Large intestine (tissue), 3 donors: ENCODE data around the gene CACNA1C. TPM values are rescaled to one million over a fixed set of nuclear protein-coding genes. Genes with fewer than 3 reads are reported as not detected.

ENCODE experiments used
- DNase-seq, 2 donors: peaks; one replicate each; pipeline versions ENCODE4 v3.0.0 to v3.0.0-alpha.2; 2013
- H3K27ac ChIP-seq: one replicate; pipeline ENCODE4 v1.5.1; 2013; ENCODE audit warnings: low read length
- H3K27me3 ChIP-seq: 2 replicates; pipeline ENCODE4 v1.6.1; 2013; ENCODE audit warnings: low read length; ENCODE audit not compliant: control insufficient read depth, insufficient read depth
- H3K36me3 ChIP-seq: 2 replicates; pipeline ENCODE4 v1.6.1; 2013; ENCODE audit warnings: low read length; ENCODE audit not compliant: control insufficient read depth, insufficient read depth
- H3K4me1 ChIP-seq: one replicate; pipeline ENCODE4 v1.6.1; 2013; ENCODE audit warnings: low read length; ENCODE audit not compliant: control insufficient read depth, insufficient read depth
- H3K4me3 ChIP-seq: one replicate; pipeline ENCODE4 v1.5.1; 2013; ENCODE audit warnings: low read length
- H3K9me3 ChIP-seq: one replicate; pipeline ENCODE4 v1.6.1; 2013; ENCODE audit warnings: mild to moderate bottlenecking, low read depth, low read length, moderate library complexity; ENCODE audit not compliant: control insufficient read depth
- WGBS: methylation state at CpG from one replicate; pipeline ENCODE4 v1.1.5; 2013; ENCODE audit warnings: low lambda C conversion rate; ENCODE audit not compliant: insufficient coverage; 5-methylcytosine and 5-hydroxymethylcytosine counted together
- polyA plus RNA-seq: library from polyadenylated mRNA; unstranded; fragments of 120-200 nt; gene quantifications from one replicate; pipeline ENCODE4 v1.2.1, GENCODE V29; 2013

The CACNA1C gene
- polyA plus RNA-seq, 1 donor = 5.9 TPM

DNA sequence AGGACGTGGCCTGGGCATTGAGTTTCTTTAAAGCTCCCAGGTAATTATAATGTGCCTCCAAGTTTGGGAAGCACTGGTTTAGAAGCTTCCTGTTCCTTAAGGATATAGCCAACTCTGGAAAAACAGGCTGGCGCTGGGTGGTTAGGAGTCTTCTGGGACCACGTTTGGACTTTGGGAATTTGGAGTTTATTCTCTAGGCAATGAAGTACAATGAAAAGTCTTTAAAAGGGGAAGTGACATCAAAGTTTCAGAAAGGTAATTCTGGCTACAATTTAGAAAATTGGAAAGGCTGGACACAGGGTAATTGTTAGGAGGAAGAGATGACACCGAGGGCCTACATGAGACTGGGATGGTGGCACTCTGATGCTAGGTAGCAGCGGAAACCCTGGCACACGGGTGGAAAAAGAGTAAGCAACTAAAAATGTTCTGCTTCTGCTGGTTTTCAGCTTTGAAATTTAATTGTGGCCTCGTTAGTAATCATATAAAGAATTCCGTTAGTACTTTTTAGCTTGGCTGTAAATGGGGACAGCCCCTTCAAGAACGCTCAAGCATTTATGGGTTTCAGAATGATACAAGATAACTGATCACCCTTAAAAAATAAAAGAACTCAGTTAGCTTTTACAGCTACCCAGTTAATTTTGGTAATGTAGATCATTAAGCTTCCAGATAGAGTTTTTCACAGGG lies 35.8 kb upstream of the CACNA1C start:
- no peaks in the 10 kb centered on the region for H3K4me1 ChIP-seq
- H3K27me3 ChIP-seq = peaks cover 7% of the 10 kb centered on the region
- no peak overlapping the region for H3K27ac ChIP-seq
- H3K36me3 ChIP-seq = no peaks in the 10 kb centered on the region
- no peak for DNase-seq
- H3K9me3 ChIP-seq = no peaks in the 10 kb centered on the region
- H3K4me3 ChIP-seq = no peak overlapping the region
- WGBS = 90% methylated on average over 6 of the region's 9 CpGs

DNA sequence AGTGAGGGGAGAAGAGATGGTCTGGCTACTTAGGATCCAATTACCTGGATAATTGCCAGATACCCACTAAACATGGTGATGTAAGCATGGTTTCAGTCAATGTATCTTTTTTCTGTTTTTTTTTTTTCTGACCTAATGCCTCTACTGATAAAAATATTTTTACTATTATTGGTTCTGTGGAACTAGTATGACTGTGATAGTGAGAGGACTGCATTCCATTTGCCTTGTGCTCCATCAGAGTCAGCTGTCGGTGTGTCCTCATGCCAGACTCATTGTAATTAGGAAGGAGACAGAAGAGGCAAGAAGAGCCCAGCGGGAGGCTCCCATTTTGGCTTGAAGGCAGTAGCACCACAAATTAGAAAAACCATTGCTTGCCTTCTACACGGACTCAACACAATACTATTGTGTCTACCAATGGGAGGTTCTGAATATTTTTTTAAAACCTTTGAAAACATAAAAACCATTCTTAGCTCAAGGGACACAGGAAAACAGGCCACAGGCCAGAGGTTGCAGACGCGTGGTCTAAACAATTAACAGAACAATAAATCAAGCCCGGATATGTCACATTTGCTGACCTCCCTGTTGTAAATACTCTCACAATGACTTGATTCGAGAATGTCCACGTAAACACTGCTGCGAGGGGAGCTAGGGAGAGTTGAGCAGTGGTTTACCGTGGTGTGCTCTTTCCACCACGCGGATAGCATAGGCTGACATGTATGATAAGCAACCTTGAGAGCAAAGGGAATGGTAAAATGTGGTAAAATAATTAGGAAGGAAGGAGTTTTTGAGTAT lies 35.0 kb upstream of the CACNA1C start:
- H3K4me1 ChIP-seq = no peaks in the 10 kb centered on the region
- no peak for DNase-seq
- H3K4me3 ChIP-seq = no peak overlapping the region
- peaks cover 7% of the 10 kb centered on the region for H3K27me3 ChIP-seq
- 40% methylated on average over 2 of the region's 12 CpGs for WGBS
- H3K9me3 ChIP-seq = no peaks in the 10 kb centered on the region
- no peak overlapping the region for H3K27ac ChIP-seq
- no peaks in the 10 kb centered on the region for H3K36me3 ChIP-seq

DNA sequence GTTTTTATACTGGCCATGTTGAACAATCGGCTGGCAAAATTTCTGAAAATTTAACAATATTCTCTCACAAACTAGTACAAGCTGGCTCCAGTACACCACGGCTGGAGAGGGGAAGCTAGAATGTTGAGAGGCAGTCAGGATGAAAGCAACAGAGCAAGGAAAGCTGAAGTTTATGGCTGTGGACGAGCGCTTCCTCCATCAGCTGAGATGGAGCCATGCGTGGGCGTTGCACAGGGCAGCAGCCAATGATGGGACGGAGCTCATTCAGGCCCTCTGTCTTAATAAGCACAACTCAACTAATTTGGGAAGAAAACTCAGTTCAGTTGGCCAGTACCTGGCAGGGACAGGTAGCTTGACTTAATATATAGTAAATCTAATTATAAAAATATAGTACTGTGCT lies 34.4 kb upstream of the CACNA1C start:
- WGBS = 80% methylated on average over 1 of the region's 7 CpGs
- Histone ChIP-seq H3K27ac (no peak overlapping the region), H3K9me3 (no peaks in the 10 kb centered on the region), H3K36me3 (no peaks in the 10 kb centered on the region), H3K4me1 (no peaks in the 10 kb centered on the region), H3K4me3 (no peak overlapping the region), H3K27me3 (peaks cover 7% of the 10 kb centered on the region)
- DNase-seq = no peak

GRCh38 chr12:2019126-2019525 lies 33.7 kb upstream of the CACNA1C start:
- Histone ChIP-seq H3K4me1 (no peaks in the 10 kb centered on the region), H3K9me3 (no peaks in the 10 kb centered on the region), H3K27me3 (peaks cover 7% of the 10 kb centered on the region), H3K36me3 (no peaks in the 10 kb centered on the region), H3K4me3 (no peak overlapping the region), H3K27ac (no peak overlapping the region)
- no peak for DNase-seq
- 88% methylated on average over 1 of the region's 2 CpGs for WGBS

- Histone ChIP-seq H3K27me3 (peaks cover 7% of the 10 kb centered on the region), H3K36me3 (no peaks in the 10 kb centered on the region), H3K4me1 (no peaks in the 10 kb centered on the region), H3K9me3 (no peaks in the 10 kb centered on the region), H3K4me3 (no peak overlapping the region), H3K27ac (no peak overlapping the region)
- WGBS = no CpG with 5 or more reads among the region's 3 CpGs
- no peak for DNase-seq
Observed at GRCh38 chr12:2020511-2020910, 32.3 kb upstream of the CACNA1C start.

DNA sequence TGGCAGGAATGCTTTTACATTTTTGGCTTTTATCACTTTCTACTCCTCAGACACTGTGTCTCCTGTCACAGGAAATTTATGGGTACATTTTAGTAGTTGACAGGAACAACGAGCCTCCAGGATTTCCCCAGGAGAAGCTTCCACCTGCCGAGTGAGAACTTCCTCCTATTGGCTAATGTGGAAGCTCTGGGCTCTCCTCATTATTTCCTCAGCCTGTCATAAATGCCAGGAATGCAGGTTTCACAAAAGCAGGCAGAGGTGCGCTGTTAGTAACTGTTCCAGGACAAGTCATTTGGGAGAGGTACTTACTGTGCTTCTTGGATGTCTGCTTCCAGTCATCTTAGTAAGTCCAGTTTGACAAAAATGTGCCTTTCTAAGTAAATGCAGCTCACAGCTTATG lies 29.4 kb upstream of the CACNA1C start:
- Histone ChIP-seq H3K9me3 (no peaks in the 10 kb centered on the region), H3K36me3 (no peaks in the 10 kb centered on the region), H3K4me1 (no peaks in the 10 kb centered on the region), H3K27me3 (peaks cover 8% of the 10 kb centered on the region), H3K4me3 (no peak overlapping the region), H3K27ac (no peak overlapping the region)
- 0% methylated on average over 1 of the region's 3 CpGs for WGBS
- no peak for DNase-seq

GRCh38 chr12:2027351-2027750 lies 25.4 kb upstream of the CACNA1C start:
- no peaks in the 10 kb centered on the region for H3K9me3 ChIP-seq
- H3K36me3 ChIP-seq = no peaks in the 10 kb centered on the region
- peaks cover 22% of the 10 kb centered on the region for H3K27me3 ChIP-seq
- DNase-seq = no peak
- H3K27ac ChIP-seq = no peak overlapping the region
- no CpG with 5 or more reads among the region's 4 CpGs for whole genome bisulfite sequencing
- no peak overlapping the region for H3K4me3 ChIP-seq
- H3K4me1 ChIP-seq = no peaks in the 10 kb centered on the region

- no peaks in the 10 kb centered on the region for H3K36me3 ChIP-seq
- H3K4me3 ChIP-seq = no peak overlapping the region
- H3K4me1 ChIP-seq = peaks cover 4% of the 10 kb centered on the region
- no peak overlapping the region for H3K27ac ChIP-seq
- DNase-seq = no peak
- H3K27me3 ChIP-seq = peaks cover 38% of the 10 kb centered on the region
- WGBS = no CpG with 5 or more reads among the region's 3 CpGs
- H3K9me3 ChIP-seq = no peaks in the 10 kb centered on the region
Observed at GRCh38 chr12:2029851-2030250, 22.9 kb upstream of the CACNA1C start.

- H3K4me1 ChIP-seq = peaks cover 9% of the 10 kb centered on the region
- peaks cover 54% of the 10 kb centered on the region for H3K27me3 ChIP-seq
- WGBS = no CpG with 5 or more reads among the region's 8 CpGs
- H3K4me3 ChIP-seq = no peak overlapping the region
- DNase-seq = no peak
- H3K36me3 ChIP-seq = no peaks in the 10 kb centered on the region
- no peaks in the 10 kb centered on the region for H3K9me3 ChIP-seq
- H3K27ac ChIP-seq = no peak overlapping the region
Observed at GRCh38 chr12:2032506-2032905, 20.3 kb upstream of the CACNA1C start.

DNA sequence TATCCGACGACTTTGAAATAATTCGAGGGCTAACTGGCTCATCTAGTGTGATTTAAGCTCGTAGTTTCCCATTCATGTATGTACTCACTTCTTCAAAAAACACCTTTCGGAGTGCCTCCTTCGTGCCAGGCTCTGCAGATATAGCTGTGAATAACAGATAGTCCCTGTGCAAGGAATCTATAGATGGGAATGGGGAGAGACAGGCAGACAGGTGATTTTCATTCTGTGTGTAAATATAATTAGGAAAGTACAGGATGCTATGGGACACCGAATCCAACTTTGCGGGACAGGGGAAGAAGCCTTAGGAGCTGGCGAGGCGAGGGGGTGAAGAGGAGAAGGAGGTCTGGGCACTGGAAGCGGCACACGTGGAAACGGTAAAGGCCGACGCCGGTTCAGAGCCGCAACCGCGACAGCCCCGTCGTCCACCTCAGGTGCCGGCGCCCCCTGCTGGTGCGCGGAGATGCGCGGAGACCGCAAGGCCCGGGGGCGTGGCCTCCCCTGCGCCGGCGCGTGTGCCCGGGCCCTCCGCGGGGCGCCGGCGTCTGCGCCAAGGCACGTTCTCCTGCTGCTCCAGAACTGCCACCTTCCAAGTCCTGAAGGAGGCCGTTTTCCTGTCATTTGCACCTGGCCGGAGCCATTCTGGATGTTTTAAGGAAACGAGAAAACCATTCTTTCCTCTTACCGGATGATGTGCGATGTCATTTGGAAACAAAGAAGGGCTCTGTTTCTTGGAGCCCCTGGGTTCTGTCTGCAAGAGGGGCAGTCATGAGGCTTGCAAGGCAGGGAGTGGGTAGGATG lies 18.0 kb upstream of the CACNA1C start:
- WGBS = 0% methylated on average over 1 of the region's 47 CpGs
- DNase-seq = peak; percentile 85 to 86
- Histone ChIP-seq H3K9me3 (no peaks in the 10 kb centered on the region), H3K4me1 (peaks cover 9% of the 10 kb centered on the region), H3K27me3 (peaks cover 46% of the 10 kb centered on the region), H3K36me3 (no peaks in the 10 kb centered on the region), H3K27ac (no peak overlapping the region), H3K4me3 (peak overlapping the region; percentile 27)
